Measurements from ENCODE around the gene SHANK1. TPM values are rescaled to one million over a fixed set of nuclear protein-coding genes. Genes with fewer than 3 reads are reported as not detected.

The SHANK1 gene
- total and polyA plus RNA-seq, 2 donors (not counting 3 experiments of a cell fraction or from before 2014, with no cell fraction given), result 0.66 to 1.9 TPM

DNA sequence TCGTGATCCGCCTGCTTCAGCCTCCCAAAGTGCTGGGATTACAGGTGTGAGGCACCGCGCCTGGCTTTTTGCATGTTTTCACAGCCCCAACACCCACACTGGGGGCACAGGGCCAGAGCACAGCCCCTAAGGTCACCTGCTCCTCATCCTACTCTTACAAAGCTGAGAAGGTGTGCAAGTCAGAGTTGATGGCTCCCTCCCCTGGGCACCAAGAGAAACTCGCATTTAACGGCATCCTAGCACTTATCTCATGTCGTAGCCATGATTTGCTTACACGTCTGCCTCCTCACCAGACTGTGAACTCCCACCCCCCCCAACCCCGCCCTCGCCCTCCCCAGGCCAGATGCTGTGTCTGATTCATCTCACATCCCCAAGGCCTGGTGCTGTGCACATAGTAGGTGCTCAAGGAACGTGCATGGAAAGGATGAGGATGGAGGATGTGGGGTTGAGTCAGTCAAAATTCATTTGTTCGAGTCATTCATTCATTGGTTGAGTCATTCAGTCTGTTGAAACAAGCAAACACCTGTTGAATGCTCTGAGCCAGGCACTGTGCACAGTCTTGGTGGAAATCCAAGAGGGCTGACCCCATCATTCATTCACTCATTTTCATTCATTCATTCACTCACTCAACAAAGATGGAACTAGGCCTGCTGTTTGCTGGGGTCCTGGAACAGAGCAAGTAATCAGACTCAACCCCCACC lies 11.3 kb downstream of the SHANK1 start:
- no peaks in the 10 kb centered on the region for H3K9me1 ChIP-seq (replicated peaks; ENCODE audit: control insufficient read depth, extremely low read depth, insufficient read depth, low read length)
- no peaks in the 10 kb centered on the region for H3K27me3 ChIP-seq (ENCODE audit: control insufficient read depth in 2 of 2, insufficient read depth in 2 of 2, low read length in 2 of 2)
- FAIRE-seq (no peak), DNase-seq (ENCODE audit: low read depth, low spot score) (no peak)
- dilution Hi-C loops (cut with MboI; ENCODE audit: extremely low pct_ligation_motif_present, low sequenced_read_pairs), result no loop called here
- H3K27ac ChIP-seq (ENCODE audit: insufficient read depth, low read depth, low read length), result no peak overlapping the region
- TF ChIP-seq GATA2 (IDR thresholded peaks at IDR 0.05; ENCODE audit: insufficient read depth, insufficient read length, low read depth, low read length) (no peak), FOS (IDR thresholded peaks at IDR 0.05; ENCODE audit: borderline replicate concordance, insufficient read depth, low read length) (no peak), POLR2A (IDR thresholded peaks at IDR 0.05; ENCODE audit: low read depth, low read length) (no peak), POLR2AphosphoS5 (IDR thresholded peaks at IDR 0.05; ENCODE audit: insufficient read depth, low read depth, low read length) (no peak)
- H3K4me1 ChIP-seq (ENCODE audit: control insufficient read depth, extremely low read depth, insufficient read depth, low read length), result peaks cover 7% of the 10 kb centered on the region
- no peaks in the 10 kb centered on the region for H3K36me3 ChIP-seq (ENCODE audit: control insufficient read depth in 2 of 2, extremely low read depth in 1 of 2, insufficient read depth in 2 of 2, low read length in 2 of 2)
- no peak overlapping the region for H2AFZ ChIP-seq (ENCODE audit: low read depth, low read length)
- H4K20me1 ChIP-seq (replicated peaks; ENCODE audit: control insufficient read depth, extremely low read depth, insufficient read depth, low read length), result no peaks in the 10 kb centered on the region
- ChIA-PET CTCF (no interaction called here), POLR2A (no interaction called here)
- no peaks in the 10 kb centered on the region for H3K79me2 ChIP-seq (ENCODE audit: control insufficient read depth, insufficient read depth, low read length)
- BruUV-seq (replicated peaks), result no TSS peak
- no peaks in the 10 kb centered on the region for H3K9me3 ChIP-seq (replicated peaks; ENCODE audit: control insufficient read depth, insufficient read depth, low read length)
- H3K4me3 ChIP-seq (replicated peaks in 1 of 3; ENCODE audit: insufficient read depth in 1 of 3, low read depth in 1 of 3, low read length in 3 of 3), result no peak overlapping the region
- no peak overlapping the region for H3K9ac ChIP-seq (replicated peaks; ENCODE audit: extremely low read depth, insufficient read depth, low read length)
- H3K4me2 ChIP-seq (ENCODE audit: insufficient read depth, low read length), result no peak overlapping the region
- intact Hi-C loops (cut with micrococcal nuclease), result loop anchor here (5.0 kb wide), 1 partner anchor 214 kb away; no protein-coding TSS in a partner anchor

DNA sequence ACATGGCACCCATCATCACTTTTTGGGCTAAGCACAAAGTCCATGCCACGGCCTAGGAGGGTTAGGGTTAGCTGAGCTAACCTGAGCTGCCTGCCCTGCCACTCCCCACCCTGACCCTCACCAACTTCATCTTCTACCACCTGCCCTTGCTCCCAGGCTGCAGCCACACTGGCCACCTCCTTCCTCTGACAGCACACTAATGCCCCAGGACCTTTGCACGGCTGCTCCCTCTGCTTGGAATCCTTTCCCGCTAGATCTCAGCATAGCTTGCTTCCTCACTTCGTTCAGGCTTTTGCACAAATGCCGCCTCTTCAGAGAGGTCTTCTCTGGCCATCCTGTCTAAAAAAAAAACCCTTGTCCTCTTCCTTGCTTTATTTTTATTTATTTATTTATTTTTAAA lies 13.2 kb downstream of the SHANK1 start:
- peaks cover 18% of the 10 kb centered on the region for H3K4me1 ChIP-seq (ENCODE audit: control insufficient read depth, extremely low read depth, insufficient read depth, low read length)

More for the DNA sequence above, 13.2 kb downstream of the SHANK1 start:
- POLR2A ChIA-PET, result no interaction called here
- Histone ChIP-seq H3K9me1 (replicated peaks; ENCODE audit: control insufficient read depth, extremely low read depth, insufficient read depth, low read length) (no peaks in the 10 kb centered on the region), H3K36me3 (ENCODE audit: control insufficient read depth in 2 of 2, extremely low read depth in 1 of 2, insufficient read depth in 2 of 2, low read length in 2 of 2) (no peaks in the 10 kb centered on the region), H3K9me3 (replicated peaks; ENCODE audit: control insufficient read depth, insufficient read depth, low read length) (no peaks in the 10 kb centered on the region), H3K27me3 (ENCODE audit: control insufficient read depth in 2 of 2, insufficient read depth in 2 of 2, low read length in 2 of 2) (no peaks in the 10 kb centered on the region), H3K79me2 (ENCODE audit: control insufficient read depth, insufficient read depth, low read length) (no peaks in the 10 kb centered on the region), H3K27ac (ENCODE audit: insufficient read depth, low read depth, low read length) (no peak overlapping the region), H3K9ac (replicated peaks; ENCODE audit: extremely low read depth, insufficient read depth, low read length) (no peak overlapping the region), H3K4me2 (ENCODE audit: insufficient read depth, low read length) (no peak overlapping the region), H2AFZ (ENCODE audit: low read depth, low read length) (no peak overlapping the region), H4K20me1 (replicated peaks; ENCODE audit: control insufficient read depth, extremely low read depth, insufficient read depth, low read length) (no peaks in the 10 kb centered on the region), H3K4me3 (replicated peaks in 1 of 3; ENCODE audit: insufficient read depth in 1 of 3, low read depth in 1 of 3, low read length in 3 of 3) (no peak overlapping the region)
- CTCF ChIA-PET, result interaction anchor here (1.4 to 5.7 kb wide), 4 partner anchors 15 to 215 kb away, joined by 6 to 116 read pairs (median 14); partner anchors contain the start of gene CLEC11A
- TF ChIP-seq EZH2 (IDR thresholded peaks at IDR 0.05; ENCODE audit: borderline replicate concordance, low read depth, low read length, severe bottlenecking), result no peak
- TF ChIP-seq, protein P1, sequence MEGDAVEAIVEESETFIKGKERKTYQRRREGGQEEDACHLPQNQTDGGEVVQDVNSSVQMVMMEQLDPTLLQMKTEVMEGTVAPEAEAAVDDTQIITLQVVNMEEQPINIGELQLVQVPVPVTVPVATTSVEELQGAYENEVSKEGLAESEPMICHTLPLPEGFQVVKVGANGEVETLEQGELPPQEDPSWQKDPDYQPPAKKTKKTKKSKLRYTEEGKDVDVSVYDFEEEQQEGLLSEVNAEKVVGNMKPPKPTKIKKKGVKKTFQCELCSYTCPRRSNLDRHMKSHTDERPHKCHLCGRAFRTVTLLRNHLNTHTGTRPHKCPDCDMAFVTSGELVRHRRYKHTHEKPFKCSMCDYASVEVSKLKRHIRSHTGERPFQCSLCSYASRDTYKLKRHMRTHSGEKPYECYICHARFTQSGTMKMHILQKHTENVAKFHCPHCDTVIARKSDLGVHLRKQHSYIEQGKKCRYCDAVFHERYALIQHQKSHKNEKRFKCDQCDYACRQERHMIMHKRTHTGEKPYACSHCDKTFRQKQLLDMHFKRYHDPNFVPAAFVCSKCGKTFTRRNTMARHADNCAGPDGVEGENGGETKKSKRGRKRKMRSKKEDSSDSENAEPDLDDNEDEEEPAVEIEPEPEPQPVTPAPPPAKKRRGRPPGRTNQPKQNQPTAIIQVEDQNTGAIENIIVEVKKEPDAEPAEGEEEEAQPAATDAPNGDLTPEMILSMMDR (IDR thresholded peaks at IDR 0.05; ENCODE audit: extremely low read depth in 1 of 2, insufficient read depth in 1 of 2, low read depth in 1 of 2, low read length in 2 of 2), result no peak
- no peak for TF ChIP-seq JUN (IDR thresholded peaks at IDR 0.05; ENCODE audit: borderline replicate concordance, insufficient read depth, insufficient read length, low read depth)
- no peak for TF ChIP-seq POLR2AphosphoS5 (IDR thresholded peaks at IDR 0.05; ENCODE audit: insufficient read depth, low read depth, low read length)
- TF ChIP-seq POLR2A (IDR thresholded peaks at IDR 0.05; ENCODE audit: low read depth, low read length), result no peak
- no peak for TF ChIP-seq GATA2 (IDR thresholded peaks at IDR 0.05; ENCODE audit: insufficient read depth, insufficient read length, low read depth, low read length)
- TF ChIP-seq, protein P2, sequence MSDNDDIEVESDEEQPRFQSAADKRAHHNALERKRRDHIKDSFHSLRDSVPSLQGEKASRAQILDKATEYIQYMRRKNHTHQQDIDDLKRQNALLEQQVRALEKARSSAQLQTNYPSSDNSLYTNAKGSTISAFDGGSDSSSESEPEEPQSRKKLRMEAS (IDR thresholded peaks at IDR 0.05; ENCODE audit: insufficient read depth, insufficient read length), result no peak
- TF ChIP-seq FOS (IDR thresholded peaks at IDR 0.05; ENCODE audit: borderline replicate concordance, insufficient read depth, low read length), result no peak
- TF ChIP-seq MYC (IDR thresholded peaks at IDR 0.05; ENCODE audit: low read depth, low read length), result no peak
- intact Hi-C loops (cut with micrococcal nuclease), result loop anchor here (5.0 kb wide), 1 partner anchor 216 kb away; no protein-coding TSS in a partner anchor
- dilution Hi-C loops (cut with MboI; ENCODE audit: extremely low pct_ligation_motif_present, low sequenced_read_pairs), result no loop called here
- FAIRE-seq, result no peak
- DNase-seq (ENCODE audit: low read depth, low spot score), result no peak
- no TSS peak for BruUV-seq (replicated peaks)

Measured in endothelial cell of umbilical vein (primary cell).